Measurements from ENCODE around the gene HEBP1.

The HEBP1 gene

DNA sequence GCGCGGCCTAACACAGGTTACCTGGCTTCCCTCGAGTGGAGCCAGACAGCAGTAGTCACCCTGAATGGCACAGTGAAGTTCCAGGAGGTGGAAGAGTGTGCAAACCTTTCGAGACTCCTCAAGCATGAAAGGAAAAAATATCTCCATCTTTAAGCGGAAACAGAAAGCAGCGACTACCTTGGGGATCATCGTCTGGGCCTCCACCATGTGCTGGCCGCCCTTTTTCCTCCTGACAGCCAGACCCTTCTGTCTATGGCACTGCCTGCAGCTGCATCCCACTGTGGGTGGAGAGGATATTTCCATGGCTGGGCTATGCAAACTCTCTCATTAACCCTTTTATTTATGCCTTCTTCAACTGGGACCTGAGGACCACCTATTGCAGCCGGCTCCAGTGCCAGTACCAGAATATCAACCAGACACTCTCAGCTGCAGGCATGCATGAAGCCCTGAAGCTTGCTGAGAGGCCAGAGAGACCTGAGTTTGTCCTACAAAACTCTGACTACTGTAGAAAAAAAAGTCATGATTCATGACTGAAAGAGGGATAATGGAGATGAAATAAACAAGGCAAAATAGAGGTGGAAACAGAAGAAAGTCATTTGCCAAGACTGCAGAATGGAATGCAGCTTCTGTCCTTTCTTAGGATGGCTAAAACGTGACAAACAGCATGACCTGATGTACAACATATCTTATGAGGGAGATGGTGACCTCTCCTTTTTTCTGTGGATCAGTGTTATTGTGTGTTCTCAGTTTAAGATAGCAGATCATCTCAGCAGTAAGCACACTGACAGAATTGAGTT is 2.4 kb upstream of the HEBP1 start:
- Mint-ChIP-seq H3K4me1 (ENCODE audit: low read depth) (peaks cover 26% of the 10 kb centered on the region), H3K27ac (no peak overlapping the region), H3K36me3 (ENCODE audit: low read depth) (peaks cover 1% of the 10 kb centered on the region), H3K4me3 (peak overlapping the region; percentile 73), H3K9me3 (no peaks in the 10 kb centered on the region), H3K27me3 (peaks cover 22% of the 10 kb centered on the region)
- no peak for DNase-seq

DNA sequence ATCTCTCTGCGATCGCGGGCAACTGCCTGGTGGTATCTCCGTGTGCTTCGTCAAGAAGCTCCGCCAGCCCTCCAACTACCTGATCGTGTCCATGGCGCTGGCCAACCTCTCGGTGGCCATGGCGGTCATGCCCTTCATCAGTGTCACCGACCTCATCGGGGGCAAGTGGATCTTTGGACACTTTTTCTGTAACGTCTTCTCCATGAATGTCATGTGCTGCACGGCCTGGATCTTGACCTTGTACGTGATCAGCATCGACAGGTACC is 1.6 kb upstream of the HEBP1 start:
- Mint-ChIP-seq H3K4me1 (ENCODE audit: low read depth) (peaks cover 32% of the 10 kb centered on the region), H3K4me3 (peak overlapping the region; percentile 73), H3K36me3 (ENCODE audit: low read depth) (peaks cover 1% of the 10 kb centered on the region), H3K27me3 (peaks cover 22% of the 10 kb centered on the region), H3K9me3 (no peaks in the 10 kb centered on the region), H3K27ac (no peak overlapping the region)
- DNase-seq: no peak

DNA sequence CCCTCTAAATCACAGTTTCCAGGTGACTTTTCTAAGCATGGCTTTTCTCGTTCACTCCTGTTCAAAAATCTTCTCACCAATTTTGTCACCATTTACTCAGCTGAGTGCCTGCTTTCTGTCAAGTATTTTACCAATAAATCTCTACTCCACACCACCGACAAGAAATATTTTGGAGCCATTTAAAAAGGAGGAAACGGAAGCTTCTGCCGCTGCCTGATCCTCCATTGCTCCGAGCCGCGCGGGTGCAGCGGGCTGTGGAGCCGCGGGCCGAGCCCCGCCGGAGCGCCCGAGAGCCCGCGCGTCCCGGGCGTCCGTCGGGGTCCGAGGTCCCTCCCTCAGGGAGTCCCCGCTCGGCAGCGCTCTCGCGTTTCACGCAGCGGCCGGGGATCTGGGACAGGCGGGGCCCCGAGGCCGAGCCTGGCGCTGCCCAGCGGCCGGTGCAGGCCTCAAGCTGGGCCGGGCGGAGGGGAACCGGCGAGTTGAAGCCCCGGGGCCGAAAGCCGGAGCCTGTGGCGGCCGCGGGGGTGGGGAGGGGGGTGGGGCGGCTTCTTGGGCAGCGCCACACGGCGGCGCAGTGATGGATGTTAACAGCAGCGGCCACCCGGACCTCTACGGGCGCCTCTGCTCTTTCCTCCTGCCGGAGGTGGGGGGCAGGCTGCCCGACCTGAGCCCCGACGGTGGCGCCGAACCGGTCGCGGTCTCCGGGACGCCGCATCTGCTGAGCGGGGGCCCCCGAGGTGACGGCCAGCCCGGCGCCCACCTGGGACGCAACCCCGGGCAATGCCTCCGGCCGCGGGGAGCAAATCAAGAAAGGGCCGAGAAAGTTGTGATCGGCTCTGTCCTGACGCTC is 1.1 kb upstream of the HEBP1 start:
- Mint-ChIP-seq H3K27ac (peak overlapping the region; percentile 88), H3K36me3 (ENCODE audit: low read depth) (peaks cover 1% of the 10 kb centered on the region), H3K4me3 (peak overlapping the region; percentile 83), H3K9me3 (no peaks in the 10 kb centered on the region), H3K27me3 (peaks cover 22% of the 10 kb centered on the region), H3K4me1 (ENCODE audit: low read depth) (peaks cover 32% of the 10 kb centered on the region)
- DNase-seq: peak; percentile 69

DNA sequence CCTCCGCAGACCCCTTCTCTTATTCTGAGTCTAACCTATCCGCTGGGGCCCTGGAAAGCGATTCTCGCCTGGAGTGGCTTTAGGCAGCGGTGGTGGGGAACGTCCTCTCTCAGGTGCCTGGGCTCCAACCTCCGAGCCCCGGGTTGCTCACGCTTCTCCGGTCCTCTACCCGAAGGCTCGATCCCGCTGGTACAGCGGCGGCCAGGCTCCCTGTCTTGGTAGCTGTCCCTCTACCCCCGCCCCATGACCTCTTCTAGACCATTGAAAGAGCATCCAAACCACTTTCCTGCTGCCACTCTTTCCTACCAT is 505 bp upstream of the HEBP1 start:
- H3K9me3 Mint-ChIP-seq: no peaks in the 10 kb centered on the region
- H3K27me3 Mint-ChIP-seq: peaks cover 22% of the 10 kb centered on the region
- H3K4me1 Mint-ChIP-seq (ENCODE audit: low read depth): peaks cover 32% of the 10 kb centered on the region
- DNase-seq: no peak
- H3K27ac Mint-ChIP-seq: peak overlapping the region; percentile 88
- H3K4me3 Mint-ChIP-seq: peak overlapping the region; percentile 83
- H3K36me3 Mint-ChIP-seq (ENCODE audit: low read depth): peaks cover 1% of the 10 kb centered on the region

DNA sequence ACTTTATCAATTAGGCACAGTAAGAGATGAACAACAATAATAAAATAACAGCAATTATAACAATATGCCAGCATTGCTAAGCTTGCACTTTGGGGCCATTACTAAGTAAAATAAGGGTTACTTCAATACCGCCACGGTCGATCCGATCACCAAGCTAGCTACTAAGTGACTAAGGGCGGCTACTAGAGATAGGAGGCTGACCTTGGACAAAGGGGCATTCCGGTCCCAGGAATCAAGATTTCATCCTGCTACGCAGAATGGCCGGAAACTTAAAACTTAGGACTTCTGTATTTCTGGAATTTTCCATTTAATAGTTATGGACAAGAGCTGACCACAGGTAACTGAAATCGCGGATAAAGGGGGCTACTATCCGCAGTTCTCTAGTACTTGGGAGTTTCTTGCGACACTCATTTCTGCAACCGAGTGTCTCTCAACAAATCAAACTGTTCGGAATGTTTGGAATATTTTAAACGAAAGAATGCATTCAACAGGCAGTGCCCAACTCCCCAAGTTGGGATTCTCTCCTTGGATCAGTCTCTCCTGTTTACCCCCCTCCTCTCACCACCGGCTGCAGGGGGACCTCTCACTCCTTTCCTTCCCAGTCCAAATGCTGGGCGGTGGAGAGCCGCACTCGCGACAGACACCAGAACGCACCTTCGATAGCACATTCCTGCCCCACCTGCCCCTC is 650 bp downstream of the HEBP1 start:
- Mint-ChIP-seq H3K4me1 (ENCODE audit: low read depth) (peaks cover 32% of the 10 kb centered on the region), H3K4me3 (peak overlapping the region; percentile 83), H3K27ac (peak overlapping the region; percentile 68), H3K36me3 (ENCODE audit: low read depth) (peaks cover 1% of the 10 kb centered on the region), H3K27me3 (peaks cover 22% of the 10 kb centered on the region), H3K9me3 (no peaks in the 10 kb centered on the region)
- no peak for DNase-seq

DNA sequence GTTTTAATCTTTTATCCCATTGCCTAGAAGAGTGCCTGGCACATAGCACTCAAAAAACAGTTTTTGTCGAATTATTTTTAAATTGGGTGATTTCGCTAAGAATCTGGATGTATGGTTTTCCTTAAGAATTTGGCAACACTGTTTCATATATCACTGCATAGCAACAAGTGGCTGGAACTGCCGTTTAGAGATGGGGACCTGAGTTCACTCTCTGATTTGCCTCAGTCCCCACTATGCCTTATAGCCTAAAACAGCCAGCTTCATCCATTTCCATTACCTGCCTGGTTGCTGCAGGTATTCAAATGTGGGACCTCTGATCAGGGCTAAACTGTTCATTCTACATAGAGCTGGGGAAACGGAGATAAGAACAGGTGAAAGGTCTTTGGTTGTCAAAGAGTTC is 1.8 kb downstream of the HEBP1 start:
- Mint-ChIP-seq H3K27me3 (peaks cover 18% of the 10 kb centered on the region), H3K27ac (no peak overlapping the region), H3K4me3 (no peak overlapping the region), H3K4me1 (ENCODE audit: low read depth) (peaks cover 34% of the 10 kb centered on the region), H3K9me3 (no peaks in the 10 kb centered on the region), H3K36me3 (ENCODE audit: low read depth) (peaks cover 1% of the 10 kb centered on the region)
- DNase-seq: no peak

DNA sequence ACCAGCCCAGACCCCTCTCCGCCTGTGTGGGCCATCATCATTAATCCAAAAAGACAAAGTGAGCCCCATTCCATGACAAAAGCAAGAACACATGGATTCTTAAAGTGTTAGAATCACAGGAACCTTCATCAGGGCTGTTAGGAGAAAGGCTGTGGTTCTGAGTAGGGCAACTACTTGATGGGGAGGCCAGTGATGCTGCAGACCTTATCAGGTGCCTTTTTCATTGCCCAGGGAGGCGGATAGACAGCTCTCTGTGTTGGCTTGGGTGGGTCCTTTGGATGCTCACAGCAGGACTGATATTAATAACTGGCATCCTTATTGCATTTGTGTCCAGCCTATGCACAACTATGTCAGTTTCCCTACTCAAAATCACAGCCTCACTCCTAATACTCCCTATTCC is 2.3 kb downstream of the HEBP1 start:
- peaks cover 37% of the 10 kb centered on the region for H3K4me1 Mint-ChIP-seq (ENCODE audit: low read depth)

DNA sequence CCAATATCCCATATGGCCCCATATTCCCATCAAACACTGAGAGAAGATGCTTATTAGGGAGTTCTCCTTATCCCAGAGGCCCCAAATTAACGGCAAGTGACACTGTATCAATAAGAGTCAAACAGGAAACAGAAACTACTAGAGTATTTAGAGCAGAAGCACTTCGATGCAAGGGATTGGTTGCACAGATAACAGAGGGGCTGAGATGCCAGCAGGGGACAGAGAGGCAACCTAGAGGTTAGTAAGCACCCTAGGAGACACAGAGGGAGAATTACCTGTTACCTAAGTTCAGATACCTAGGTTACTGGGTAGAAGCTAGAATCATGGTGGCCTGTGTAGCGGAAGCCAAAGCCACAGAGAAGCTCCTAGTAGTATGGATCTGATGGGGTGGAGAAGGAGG is 2.9 kb downstream of the HEBP1 start:
- Mint-ChIP-seq H3K9me3 (no peaks in the 10 kb centered on the region), H3K4me3 (no peak overlapping the region), H3K27me3 (peaks cover 8% of the 10 kb centered on the region), H3K36me3 (ENCODE audit: low read depth) (peaks cover 1% of the 10 kb centered on the region), H3K27ac (peak overlapping the region; percentile 6), H3K4me1 (ENCODE audit: low read depth) (peaks cover 41% of the 10 kb centered on the region)
- DNase-seq: no peak

More for the DNA sequence above, 2.3 kb downstream of the HEBP1 start:
- Mint-ChIP-seq H3K27ac (no peak overlapping the region), H3K4me3 (no peak overlapping the region), H3K27me3 (peaks cover 13% of the 10 kb centered on the region), H3K36me3 (ENCODE audit: low read depth) (peaks cover 1% of the 10 kb centered on the region), H3K9me3 (no peaks in the 10 kb centered on the region)
- no peak for DNase-seq

DNA sequence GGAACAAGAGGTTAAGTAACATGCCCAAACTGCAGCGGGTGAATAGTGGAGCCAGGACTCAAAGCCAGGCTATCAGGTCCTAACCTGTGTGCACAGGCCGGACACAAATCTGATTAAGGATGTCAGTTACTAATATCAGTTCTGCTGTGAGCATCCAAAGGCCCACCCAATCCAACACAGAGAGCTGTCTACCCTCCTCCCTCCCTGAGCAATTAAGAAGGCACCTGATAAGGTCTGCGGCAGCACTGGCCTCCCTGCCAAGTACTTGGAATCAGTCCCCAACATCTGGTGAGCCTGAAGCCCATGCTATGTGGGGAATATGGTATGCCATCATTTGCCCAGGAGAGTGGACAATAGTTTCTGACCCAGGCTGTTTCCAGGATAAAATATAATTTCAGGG is 3.9 kb downstream of the HEBP1 start:
- no peak for DNase-seq
- no peak overlapping the region for H3K4me3 Mint-ChIP-seq
- peaks cover 3% of the 10 kb centered on the region for H3K27me3 Mint-ChIP-seq
- H3K9me3 Mint-ChIP-seq: no peaks in the 10 kb centered on the region
- H3K36me3 Mint-ChIP-seq (ENCODE audit: low read depth): peaks cover 1% of the 10 kb centered on the region
- no peak overlapping the region for H3K27ac Mint-ChIP-seq
- H3K4me1 Mint-ChIP-seq (ENCODE audit: low read depth): peaks cover 37% of the 10 kb centered on the region

DNA sequence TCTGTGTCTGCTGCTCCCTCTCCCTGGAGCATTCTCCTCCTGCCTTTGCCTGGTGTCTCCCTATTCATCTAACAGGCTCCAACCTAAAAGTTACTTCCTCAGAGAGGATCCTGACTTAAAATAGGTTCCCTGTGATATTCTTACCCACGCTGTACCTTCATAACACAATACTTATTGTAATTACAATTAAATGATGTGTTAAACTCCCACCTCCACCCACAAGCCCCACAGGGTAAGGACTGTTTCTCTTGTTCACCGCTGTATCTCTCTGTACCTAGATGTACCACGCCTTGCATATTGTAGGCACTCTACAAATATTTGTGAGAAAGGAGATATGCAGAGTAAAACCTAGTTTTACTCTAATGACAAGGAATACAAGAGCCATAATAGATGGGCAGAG is 5.0 kb downstream of the HEBP1 start:
- Mint-ChIP-seq H3K36me3 (ENCODE audit: low read depth) (no peaks in the 10 kb centered on the region), H3K9me3 (no peaks in the 10 kb centered on the region), H3K4me1 (ENCODE audit: low read depth) (peaks cover 32% of the 10 kb centered on the region), H3K4me3 (no peak overlapping the region), H3K27ac (no peak overlapping the region), H3K27me3 (no peaks in the 10 kb centered on the region)
- DNase-seq: no peak

DNA sequence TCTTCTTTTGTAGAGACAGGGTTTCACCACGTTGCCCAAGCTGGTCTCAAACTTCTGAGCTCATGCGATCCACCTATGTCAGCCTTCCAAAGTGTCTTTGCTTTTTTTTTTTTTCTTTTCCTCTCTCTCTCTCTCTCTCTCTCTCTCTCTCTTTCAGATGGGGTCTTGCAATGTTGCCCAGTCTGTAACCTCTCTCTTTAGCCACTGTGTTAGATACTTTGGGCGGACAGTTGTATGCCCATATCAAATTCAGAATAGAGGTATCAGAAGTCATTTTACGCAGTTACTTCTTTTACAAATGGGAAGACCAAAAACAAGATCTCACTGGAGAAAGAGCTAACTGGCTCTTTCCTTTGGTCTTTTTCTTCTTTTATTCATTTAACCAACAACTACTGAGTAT is 6.7 kb downstream of the HEBP1 start:
- H3K27ac Mint-ChIP-seq: no peak overlapping the region
- H3K4me3 Mint-ChIP-seq: no peak overlapping the region
- peaks cover 5% of the 10 kb centered on the region for H3K36me3 Mint-ChIP-seq (ENCODE audit: low read depth)
- no peaks in the 10 kb centered on the region for H3K9me3 Mint-ChIP-seq
- H3K4me1 Mint-ChIP-seq (ENCODE audit: low read depth): peaks cover 19% of the 10 kb centered on the region
- DNase-seq: no peak
- no peaks in the 10 kb centered on the region for H3K27me3 Mint-ChIP-seq

DNA sequence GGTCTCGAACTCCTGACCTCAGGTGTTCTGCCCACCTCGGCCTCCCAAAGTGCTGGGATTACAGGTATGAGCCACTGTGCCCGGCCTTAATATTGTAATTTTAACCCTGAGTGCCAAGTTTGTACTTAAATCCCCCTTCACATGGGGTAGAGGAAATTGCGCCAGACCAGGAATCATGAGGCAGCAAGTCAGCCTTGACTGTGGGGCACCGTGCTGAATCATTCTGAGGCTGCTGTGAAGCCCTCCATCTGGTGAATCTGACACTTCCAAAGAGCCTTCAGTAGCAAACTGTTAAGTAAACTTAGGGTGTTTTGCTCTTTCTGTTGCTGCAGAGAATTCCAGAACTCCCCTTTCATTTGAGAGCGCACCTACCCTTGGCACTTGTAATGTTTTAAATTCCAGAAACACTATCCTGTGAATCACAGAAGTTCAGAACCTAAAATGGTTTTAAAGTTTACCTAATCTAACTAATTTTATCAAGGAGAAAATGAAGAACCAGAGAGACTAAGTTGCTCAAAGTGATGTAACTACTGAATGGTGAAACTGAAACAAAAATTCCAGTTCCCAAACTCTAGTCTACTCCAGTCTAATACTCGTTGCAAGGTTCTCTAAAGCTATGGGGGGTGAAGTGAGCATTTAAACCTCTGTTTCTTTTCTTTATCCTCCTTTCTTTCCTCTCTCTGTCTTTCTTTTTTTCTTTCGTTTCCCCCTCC is 7.5 kb downstream of the HEBP1 start:
- H3K27me3 Mint-ChIP-seq: no peaks in the 10 kb centered on the region
- DNase-seq: no peak
- no peak overlapping the region for H3K4me3 Mint-ChIP-seq
- peaks cover 7% of the 10 kb centered on the region for H3K36me3 Mint-ChIP-seq (ENCODE audit: low read depth)
- peak overlapping the region; percentile 11 for H3K27ac Mint-ChIP-seq
- H3K9me3 Mint-ChIP-seq: no peaks in the 10 kb centered on the region
- H3K4me1 Mint-ChIP-seq (ENCODE audit: low read depth): peaks cover 16% of the 10 kb centered on the region

DNA sequence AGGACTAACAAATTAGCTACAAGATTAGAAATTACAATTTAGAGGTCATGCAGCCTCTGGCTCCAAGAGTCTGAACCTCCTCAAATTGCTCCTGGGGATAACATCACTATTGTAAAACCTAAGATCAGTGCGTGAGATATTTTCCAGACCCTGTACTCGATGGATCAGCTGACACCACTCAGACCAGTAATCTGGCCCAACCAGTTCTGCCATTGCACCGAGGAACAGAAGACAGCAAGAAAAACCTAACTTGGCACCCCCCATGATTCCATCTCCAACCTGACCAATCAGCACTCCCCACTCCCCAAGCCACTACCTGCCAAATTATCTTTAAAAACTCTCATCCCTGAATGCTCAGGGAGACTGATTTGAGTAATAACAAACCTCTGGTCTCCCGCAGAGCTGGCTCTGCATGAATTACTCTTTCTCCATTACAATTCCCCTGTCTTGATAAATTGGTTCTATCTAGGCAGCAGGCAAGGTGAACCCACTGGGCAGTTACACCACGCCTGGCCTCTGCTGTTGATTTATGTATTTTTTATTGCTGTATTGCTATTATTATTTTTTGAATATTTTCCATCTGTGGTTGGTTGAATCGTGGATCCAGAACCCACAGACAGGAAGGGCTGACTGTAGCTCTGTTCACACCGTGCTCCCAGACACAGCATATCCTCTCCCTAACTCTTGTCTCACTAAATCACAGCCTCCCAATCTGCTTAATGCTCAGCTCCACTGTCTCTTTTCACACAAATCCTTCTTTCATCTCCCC is 9.2 kb downstream of the HEBP1 start:
- DNase-seq: no peak
- Mint-ChIP-seq H3K4me1 (ENCODE audit: low read depth) (peaks cover 9% of the 10 kb centered on the region), H3K36me3 (ENCODE audit: low read depth) (peaks cover 21% of the 10 kb centered on the region), H3K9me3 (no peaks in the 10 kb centered on the region), H3K27ac (no peak overlapping the region), H3K4me3 (no peak overlapping the region), H3K27me3 (no peaks in the 10 kb centered on the region)

DNA sequence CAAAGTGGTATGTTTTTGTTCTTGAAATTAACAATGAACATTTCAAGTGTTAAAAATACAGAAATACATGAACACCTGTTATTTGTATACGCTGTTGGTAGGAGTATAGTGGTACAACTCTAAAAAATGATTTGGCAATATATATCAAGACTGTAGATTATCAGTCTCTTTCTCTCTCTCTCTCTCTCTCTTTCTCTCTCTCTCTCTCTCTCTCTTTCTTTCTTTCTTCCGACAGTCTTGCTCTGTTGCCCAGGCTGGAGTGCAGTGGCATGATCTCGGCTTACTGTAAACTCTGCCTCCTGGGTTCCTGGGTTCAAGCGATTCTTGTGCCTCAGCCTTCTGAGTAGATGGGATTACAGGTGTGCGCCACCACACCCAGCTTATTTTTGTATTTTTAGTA is 12.6 kb downstream of the HEBP1 start:
- no peak for DNase-seq
- H3K27me3 Mint-ChIP-seq: no peaks in the 10 kb centered on the region
- no peak overlapping the region for H3K4me3 Mint-ChIP-seq
- peaks cover under 1% of the 10 kb centered on the region for H3K4me1 Mint-ChIP-seq (ENCODE audit: low read depth)
- no peaks in the 10 kb centered on the region for H3K9me3 Mint-ChIP-seq
- H3K27ac Mint-ChIP-seq: no peak overlapping the region
- H3K36me3 Mint-ChIP-seq (ENCODE audit: low read depth): peaks cover 31% of the 10 kb centered on the region
